Gastrocnemius medialis (tissue), 4 donors: Measurements from ENCODE around the gene GEMIN7. TPM values are rescaled to one million over a fixed set of nuclear protein-coding genes. Genes with fewer than 3 reads are reported as not detected.

Experiments
- ATAC-seq, 2 donors: fragments of 150-250 bp; one replicate each; pipeline ENCODE4 v1.9.1; 2016
- DNase-seq, 2 donors: peaks; one replicate each; pipeline ENCODE4 v3.0.0-alpha.2; 2019
- H3K27ac ChIP-seq, 4 donors: fragments of 200-600 bp; sonication (generic); 1 replicate in 1 of 4; 2 replicates in 3 of 4; pipeline ENCODE4 v1.5.1; 2016 to 2018; ENCODE audit warnings: mild to moderate bottlenecking in 2 of 4, moderate library complexity in 1 of 4
- H3K27me3 ChIP-seq, 3 donors: fragments of 200-600 bp; sonication (generic) in 2 of 3; 1 replicate in 1 of 3; 2 replicates in 2 of 3; pipeline versions ENCODE4 v1.5.1 to v1.6.0; 2016 to 2019; ENCODE audit warnings: mild to moderate bottlenecking in 1 of 3, moderate library complexity in 1 of 3
- H3K36me3 ChIP-seq, 2 donors: fragments of 200-600 bp; sonication (generic) in 1 of 2; one replicate each; pipeline ENCODE4 v1.5.1; 2017 to 2018
- H3K4me1 ChIP-seq, 2 donors: fragments of 200-600 bp; sonication (generic) in 1 of 2; one replicate each; pipeline ENCODE4 v1.5.1; 2016 to 2017; ENCODE audit warnings: mild to moderate bottlenecking in 2 of 2
- H3K4me3 ChIP-seq, 4 donors: fragments of 200-600 bp; sonication (generic) in 3 of 4; 1 replicate in 1 of 4; 2 replicates in 3 of 4; pipeline ENCODE4 v1.5.1; 2016 to 2019; ENCODE audit warnings: mild to moderate bottlenecking in 2 of 4
- H3K9me3 ChIP-seq, 3 donors: fragments of 200-600 bp; sonication (generic) in 2 of 3; 1 replicate in 1 of 3; 2 replicates in 2 of 3; pipeline ENCODE4 v1.5.1; 2016 to 2019
- POLR2A ChIP-seq, 2 donors: fragments of 450-650 bp; IDR thresholded peaks; one replicate each; pipeline ENCODE4 v1.6.1; 2017; ENCODE audit warnings: antibody characterized with exemption in 2 of 2, mild to moderate bottlenecking in 2 of 2, moderate library complexity in 2 of 2
- in situ Hi-C, 4 donors: fragments of 200-750 bp; cut with MboI; loops; one replicate each; pipeline versions ENCODE4 v1.15.0 to v1.8.0; 2017; ENCODE audit warnings: low sequenced_read_pairs in 4 of 4
- intact Hi-C: fragments of 100-400 bp; cut with DNase I; formaldehyde crosslinking; loops from one replicate; pipeline ENCODE4 v1.15.1; 2023; ENCODE audit warnings: low total_unique reads
- total RNA-seq, 4 donors: library from RNA; depleted of rRNA; stranded (reverse); fragments of >200 nt; gene quantifications; one replicate each; pipeline versions ENCODE4 v1.1.0 to v1.2.3, GENCODE V29; 2016
- TF ChIP-seq, protein P1 (sequence below), 5 experiments: fragments of 450-650 bp in 3 of 5; fragments of 200-600 bp in 2 of 5; sonication (generic) in 2 of 5; IDR thresholded peaks in 4 of 5; conservative IDR thresholded peaks in 1 of 5; 1 replicate in 4 of 5; 2 replicates in 1 of 5; pipeline ENCODE4 v1.5.1; 2016 to 2019; ENCODE audit warnings: antibody characterized with exemption in 5 of 5, mild to moderate bottlenecking in 3 of 5, moderate library complexity in 3 of 5

The GEMIN7 gene
- total RNA-seq, 4 donors from 2014 or later = 18.6 to 33.4 (median 27.9) TPM

- no peak for TF ChIP-seq POLR2A (IDR thresholded peaks at IDR 0.05)
- TF ChIP-seq, protein P1, sequence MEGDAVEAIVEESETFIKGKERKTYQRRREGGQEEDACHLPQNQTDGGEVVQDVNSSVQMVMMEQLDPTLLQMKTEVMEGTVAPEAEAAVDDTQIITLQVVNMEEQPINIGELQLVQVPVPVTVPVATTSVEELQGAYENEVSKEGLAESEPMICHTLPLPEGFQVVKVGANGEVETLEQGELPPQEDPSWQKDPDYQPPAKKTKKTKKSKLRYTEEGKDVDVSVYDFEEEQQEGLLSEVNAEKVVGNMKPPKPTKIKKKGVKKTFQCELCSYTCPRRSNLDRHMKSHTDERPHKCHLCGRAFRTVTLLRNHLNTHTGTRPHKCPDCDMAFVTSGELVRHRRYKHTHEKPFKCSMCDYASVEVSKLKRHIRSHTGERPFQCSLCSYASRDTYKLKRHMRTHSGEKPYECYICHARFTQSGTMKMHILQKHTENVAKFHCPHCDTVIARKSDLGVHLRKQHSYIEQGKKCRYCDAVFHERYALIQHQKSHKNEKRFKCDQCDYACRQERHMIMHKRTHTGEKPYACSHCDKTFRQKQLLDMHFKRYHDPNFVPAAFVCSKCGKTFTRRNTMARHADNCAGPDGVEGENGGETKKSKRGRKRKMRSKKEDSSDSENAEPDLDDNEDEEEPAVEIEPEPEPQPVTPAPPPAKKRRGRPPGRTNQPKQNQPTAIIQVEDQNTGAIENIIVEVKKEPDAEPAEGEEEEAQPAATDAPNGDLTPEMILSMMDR (IDR thresholded peaks at IDR 0.05 in 4 of 5, conservative IDR thresholded peaks at IDR 0.05 in 1 of 5) = no peak
- Histone ChIP-seq H3K9me3 (no peaks in the 10 kb centered on the region), H3K36me3 (peaks cover 0 to 33% of the 10 kb centered on the region in 2 donors), H3K27ac (no peak overlapping the region), H3K4me1 (no peaks in the 10 kb centered on the region), H3K4me3 (no peak overlapping the region), H3K27me3 (no peaks in the 10 kb centered on the region)
- intact Hi-C loops (no loop called here), in situ Hi-C loops (no loop called here)
- ATAC-seq (no peak), DNase-seq (no peak)
These were observed 61.5 kb downstream of the GEMIN7 start for GRCh38 chr19:45140533-45140932.

Other genes starting within 250 kb of the GEMIN7 start
- 10 to 100 TPM; 10.3 to 20.8 (median 16.7) TPM for gene NECTIN2, start 233.0 kb upstream of the GEMIN7 start, total RNA-seq
- 100 to 1,000 TPM in 1 of 4 donors, 10 to 100 TPM in 3; 75.1 to 148 (median 86.0) TPM for gene TOMM40, start 188.0 kb upstream of the GEMIN7 start, total RNA-seq
- gene APOE, start 173.5 kb upstream of the GEMIN7 start, total RNA-seq = 10 to 100 TPM; 18.9 to 36.5 (median 29.1) TPM
- gene APOC1, start 164.7 kb upstream of the GEMIN7 start, total RNA-seq = 10 to 100 TPM in 1 of 4 donors, 1 to 10 TPM in 3; 1.1 to 18.7 (median 7.9) TPM
- not detected for gene APOC4, start 137.0 kb upstream of the GEMIN7 start, total RNA-seq
- 10 to 100 TPM in 1 of 4 donors, 1 to 10 TPM in 1, not detected in 2; 8.9 to 24.0 TPM for gene APOC2, start 133.2 kb upstream of the GEMIN7 start, total RNA-seq
- gene CLPTM1, start 123.9 kb upstream of the GEMIN7 start, total RNA-seq = 100 to 1,000 TPM in 1 of 4 donors, 10 to 100 TPM in 3; 61.3 to 116 (median 89.4) TPM
- 10 to 100 TPM in 3 of 4 donors, 1 to 10 TPM in 1; 8.4 to 21.5 (median 12.9) TPM for gene RELB, start 77.8 kb upstream of the GEMIN7 start, total RNA-seq
- gene CLASRP, start 40.2 kb upstream of the GEMIN7 start, total RNA-seq = 100 to 1,000 TPM in 2 of 4 donors, 10 to 100 TPM in 2; 28.8 to 121 (median 91.5) TPM
- not detected for gene ZNF296, start 2.8 kb upstream of the GEMIN7 start, total RNA-seq
- gene PPP1R37, start 13.9 kb downstream of the GEMIN7 start, total RNA-seq = 10 to 100 TPM; 30.5 to 51.1 (median 39.7) TPM
- gene NKPD1, start 81.7 kb downstream of the GEMIN7 start, total RNA-seq = under 1 TPM in 1 of 4 donors, not detected in 3; 0.16 TPM
- 10 to 100 TPM; 18.4 to 29.2 (median 24.8) TPM for gene TRAPPC6A, start 99.0 kb downstream of the GEMIN7 start, total RNA-seq
- 10 to 100 TPM in 1 of 4 donors, 1 to 10 TPM in 3; 1.9 to 14.9 (median 5.8) TPM for gene BLOC1S3, start 99.5 kb downstream of the GEMIN7 start, total RNA-seq
- under 1 TPM in 2 of 4 donors, not detected in 2; 0.46 to 0.55 TPM for gene EXOC3L2, start 166.1 kb downstream of the GEMIN7 start, total RNA-seq
- 10 to 100 TPM; 12.2 to 42.5 (median 22.1) TPM for gene MARK4, start 172.0 kb downstream of the GEMIN7 start, total RNA-seq
- over 10,000 TPM; 18,507 to 37,792 (median 27,366) TPM for gene CKM, start 243.6 kb downstream of the GEMIN7 start, total RNA-seq